ENCODE measurements around the gene CARD19. TPM values are rescaled to one million over a fixed set of nuclear protein-coding genes. Genes with fewer than 3 reads are reported as not detected.

Gene CARD19
- total RNA-seq, 1 experiment from 2014 or later: 36.6 TPM

DNA sequence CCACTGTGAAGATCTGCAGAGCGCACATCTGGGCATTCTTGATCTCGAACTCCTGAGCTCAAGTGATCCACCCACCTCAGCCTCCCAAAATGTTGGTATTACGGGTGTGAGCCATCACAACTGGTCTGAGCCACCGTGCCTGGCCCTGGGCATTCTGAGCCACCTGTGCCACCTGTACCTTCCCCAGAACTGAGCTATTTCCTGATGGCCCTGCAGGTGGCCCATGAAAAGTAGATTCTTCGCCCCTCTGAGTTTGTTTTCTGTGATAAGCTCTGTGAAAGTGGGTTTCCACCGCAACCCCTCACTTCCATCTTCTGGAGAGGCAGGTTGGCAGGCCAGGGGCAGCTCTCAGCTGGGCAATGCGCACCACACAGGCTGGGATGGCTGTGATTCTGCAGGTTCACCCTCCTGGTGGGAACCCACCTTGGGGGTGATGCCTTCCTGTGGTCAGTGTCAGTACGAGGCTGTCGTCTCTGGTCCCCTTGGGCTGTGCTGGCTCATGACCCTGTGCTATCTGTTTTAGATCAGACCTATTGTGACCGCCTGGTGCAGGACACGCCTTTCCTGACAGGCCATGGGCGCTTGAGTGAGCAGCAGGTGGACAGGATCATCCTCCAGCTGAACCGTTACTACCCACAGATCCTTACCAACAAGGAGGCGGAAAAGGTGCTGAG is 11.3 kb downstream of the CARD19 start:
- peaks cover 21% of the 10 kb centered on the region for H3K4me1 Mint-ChIP-seq (ENCODE audit: insufficient read depth, unreplicated experiment)
- POLR2A ChIA-PET: interaction anchor here (0.6 to 2.1 kb wide), 4 partner anchors 9 to 470 kb away, joined by 3 to 10 read pairs (median 6); no protein-coding TSS in a partner anchor
- H3K27ac Mint-ChIP-seq (ENCODE audit: low read depth, unreplicated experiment): no peak overlapping the region
- H3K4me3 Mint-ChIP-seq (ENCODE audit: unreplicated experiment): no peak overlapping the region
- H3K9me3 Mint-ChIP-seq (ENCODE audit: unreplicated experiment): peaks cover 10% of the 10 kb centered on the region
- CTCF ChIA-PET: interaction anchor here (0.6 to 5.8 kb wide), 13 partner anchors 9 to 970 kb away, joined by 3 to 35 read pairs (median 4); no protein-coding TSS in a partner anchor
- intact Hi-C loops (cut with micrococcal nuclease): no loop called here
- no peak for TF ChIP-seq CTCF (IDR thresholded peaks at IDR 0.05; ENCODE audit: unreplicated experiment)
- H3K27me3 Mint-ChIP-seq (ENCODE audit: insufficient read depth, unreplicated experiment): no peaks in the 10 kb centered on the region
- H3K36me3 Mint-ChIP-seq (ENCODE audit: insufficient read depth, unreplicated experiment): peaks cover 22% of the 10 kb centered on the region
- DNase-seq (ENCODE audit: unreplicated experiment): no peak
- BruUV-seq (replicated peaks): no TSS peak

DNA sequence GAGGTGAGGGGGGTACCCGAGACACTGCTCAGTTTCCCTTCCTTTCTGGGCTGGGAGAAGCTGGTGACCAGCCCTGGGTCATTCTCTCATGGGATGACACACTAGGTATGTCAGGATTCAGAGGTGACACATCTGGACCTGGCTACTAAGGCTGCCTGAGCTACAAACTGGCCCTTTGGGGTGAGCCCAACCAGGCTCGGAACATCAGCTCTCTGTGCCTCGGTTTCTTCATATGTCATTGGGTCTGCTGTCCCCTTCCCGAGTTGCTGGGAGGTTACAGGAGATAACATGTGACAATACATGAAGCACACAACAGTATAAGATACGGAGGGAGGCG is 11.8 kb downstream of the CARD19 start:
- ChIA-PET CTCF (interaction anchor here (0.6 to 5.8 kb wide), 9 partner anchors 10 to 654 kb away, joined by 3 to 35 read pairs (median 4); no protein-coding TSS in a partner anchor), POLR2A (interaction anchor here (0.6 to 2.1 kb wide), 4 partner anchors 9 to 470 kb away, joined by 3 to 10 read pairs (median 6); no protein-coding TSS in a partner anchor)
- TF ChIP-seq CTCF (IDR thresholded peaks at IDR 0.05; ENCODE audit: unreplicated experiment): no peak
- intact Hi-C loops (cut with micrococcal nuclease): loop anchor here (2.0 kb wide), 1 partner anchor 151 kb away; no protein-coding TSS in a partner anchor
- peaks cover 10% of the 10 kb centered on the region for H3K9me3 Mint-ChIP-seq (ENCODE audit: unreplicated experiment)
- H3K27ac Mint-ChIP-seq (ENCODE audit: low read depth, unreplicated experiment): no peak overlapping the region
- BruUV-seq (replicated peaks): no TSS peak
- no peak overlapping the region for H3K4me3 Mint-ChIP-seq (ENCODE audit: unreplicated experiment)
- H3K4me1 Mint-ChIP-seq (ENCODE audit: insufficient read depth, unreplicated experiment): peaks cover 21% of the 10 kb centered on the region
- no peak for DNase-seq (ENCODE audit: unreplicated experiment)
- H3K27me3 Mint-ChIP-seq (ENCODE audit: insufficient read depth, unreplicated experiment): no peaks in the 10 kb centered on the region
- H3K36me3 Mint-ChIP-seq (ENCODE audit: insufficient read depth, unreplicated experiment): peaks cover 22% of the 10 kb centered on the region

DNA sequence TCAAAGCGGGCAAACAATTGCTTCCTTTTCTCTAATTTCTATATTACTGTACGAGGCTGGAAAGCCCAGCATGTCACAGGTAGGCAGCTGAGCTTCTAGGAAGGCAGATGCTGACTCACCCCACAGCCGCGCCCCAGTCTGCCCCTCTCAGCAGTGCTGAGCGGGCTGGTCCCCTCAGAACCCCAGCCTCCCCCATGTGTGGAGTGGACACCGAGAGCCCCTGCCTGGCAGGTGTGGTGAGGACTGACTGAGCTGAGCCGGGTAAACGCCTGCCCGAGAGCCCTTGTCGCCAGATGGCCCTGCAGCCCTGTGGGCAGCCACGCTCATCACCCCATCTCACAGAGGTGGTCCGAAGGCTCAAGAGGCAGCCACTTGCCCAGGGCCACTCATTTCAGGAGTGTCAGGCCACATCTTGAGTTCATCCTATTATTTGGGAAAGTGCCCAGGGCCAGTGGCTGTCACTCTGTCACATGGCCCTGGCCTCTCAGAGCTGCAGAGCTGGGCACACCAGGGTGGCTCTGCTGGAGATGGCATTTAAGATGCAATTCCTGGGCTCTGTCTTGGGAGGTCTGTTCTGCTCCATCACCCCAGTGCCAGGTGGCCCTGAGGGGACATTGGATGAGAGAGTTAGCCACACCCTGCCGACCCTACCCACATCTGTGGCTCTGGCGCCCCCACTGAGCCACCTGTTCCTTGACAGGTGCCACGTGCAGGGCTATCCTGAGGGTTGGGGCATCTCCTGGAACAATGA is 12.4 kb downstream of the CARD19 start:
- no peaks in the 10 kb centered on the region for H3K27me3 Mint-ChIP-seq (ENCODE audit: insufficient read depth, unreplicated experiment)
- BruUV-seq (replicated peaks): no TSS peak

More for the DNA sequence above, 12.4 kb downstream of the CARD19 start:
- H3K4me3 Mint-ChIP-seq (ENCODE audit: unreplicated experiment): no peak overlapping the region
- H3K9me3 Mint-ChIP-seq (ENCODE audit: unreplicated experiment): peaks cover 10% of the 10 kb centered on the region
- peaks cover 19% of the 10 kb centered on the region for H3K36me3 Mint-ChIP-seq (ENCODE audit: insufficient read depth, unreplicated experiment)
- CTCF ChIA-PET: interaction anchor here (0.5 to 5.8 kb wide), 34 partner anchors 10 to 458 kb away, joined by 3 to 35 read pairs (median 4); no protein-coding TSS in a partner anchor
- H3K27ac Mint-ChIP-seq (ENCODE audit: low read depth, unreplicated experiment): no peak overlapping the region
- TF ChIP-seq CTCF (IDR thresholded peaks at IDR 0.05; ENCODE audit: unreplicated experiment): no peak
- POLR2A ChIA-PET: interaction anchor here (0.9 to 2.1 kb wide), 4 partner anchors 10 to 105 kb away, joined by 3 to 10 read pairs (median 6); partner anchors contain the start of gene NINJ1
- peaks cover 21% of the 10 kb centered on the region for H3K4me1 Mint-ChIP-seq (ENCODE audit: insufficient read depth, unreplicated experiment)
- intact Hi-C loops (cut with micrococcal nuclease): loop anchor here (1.0 to 2.0 kb wide), 3 partner anchors 46 to 152 kb away; no protein-coding TSS in a partner anchor
- DNase-seq (ENCODE audit: unreplicated experiment): no peak
